ENCODE data around the gene GNA14. TPM values are rescaled to one million over a fixed set of nuclear protein-coding genes. Genes with fewer than 3 reads are reported as not detected.

GNA14 gene
- total RNA-seq, 2 experiments from 2014 or later, result not detected

GRCh38 chr9:77677957-77678535 lies 29.9 kb upstream of the GNA14 start:
- Histone ChIP-seq H3K4me3 (ENCODE audit: low read length) (no peak overlapping the region), H3K9me3 (ENCODE audit: control insufficient read depth in 1 of 2, insufficient read depth in 1 of 2, low read length in 2 of 2) (no peaks in the 10 kb centered on the region), H3K36me3 (ENCODE audit: insufficient read depth, low read length) (no peaks in the 10 kb centered on the region), H3K4me1 (ENCODE audit: insufficient read depth, low read length) (no peaks in the 10 kb centered on the region), H3K27me3 (ENCODE audit: control insufficient read depth in 1 of 2, insufficient read depth in 2 of 2, low read length in 2 of 2) (no peaks in the 10 kb centered on the region), H3K27ac (ENCODE audit: low read depth in 1 of 2, low read length in 2 of 2) (no peak overlapping the region)
- no peaks in the 10 kb centered on the region for H3K36me3 Mint-ChIP-seq (ENCODE audit: low read depth)
- ATAC-seq (ENCODE audit: poor library complexity) (no peak), DNase-seq (no peak)
- H3K4me1 Mint-ChIP-seq (ENCODE audit: low read depth), result no peaks in the 10 kb centered on the region
- intact Hi-C loops (cut with DNase I, micrococcal nuclease), result no loop called here
- H3K27ac Mint-ChIP-seq, result no peak overlapping the region
- CTCF ChIA-PET, result no interaction called here
- H3K9me3 Mint-ChIP-seq, result no peaks in the 10 kb centered on the region
- H3K4me3 Mint-ChIP-seq, result no peak overlapping the region
- H3K27me3 Mint-ChIP-seq, result no peaks in the 10 kb centered on the region
- POLR2A ChIA-PET, result no interaction called here
- TF ChIP-seq, protein P1, sequence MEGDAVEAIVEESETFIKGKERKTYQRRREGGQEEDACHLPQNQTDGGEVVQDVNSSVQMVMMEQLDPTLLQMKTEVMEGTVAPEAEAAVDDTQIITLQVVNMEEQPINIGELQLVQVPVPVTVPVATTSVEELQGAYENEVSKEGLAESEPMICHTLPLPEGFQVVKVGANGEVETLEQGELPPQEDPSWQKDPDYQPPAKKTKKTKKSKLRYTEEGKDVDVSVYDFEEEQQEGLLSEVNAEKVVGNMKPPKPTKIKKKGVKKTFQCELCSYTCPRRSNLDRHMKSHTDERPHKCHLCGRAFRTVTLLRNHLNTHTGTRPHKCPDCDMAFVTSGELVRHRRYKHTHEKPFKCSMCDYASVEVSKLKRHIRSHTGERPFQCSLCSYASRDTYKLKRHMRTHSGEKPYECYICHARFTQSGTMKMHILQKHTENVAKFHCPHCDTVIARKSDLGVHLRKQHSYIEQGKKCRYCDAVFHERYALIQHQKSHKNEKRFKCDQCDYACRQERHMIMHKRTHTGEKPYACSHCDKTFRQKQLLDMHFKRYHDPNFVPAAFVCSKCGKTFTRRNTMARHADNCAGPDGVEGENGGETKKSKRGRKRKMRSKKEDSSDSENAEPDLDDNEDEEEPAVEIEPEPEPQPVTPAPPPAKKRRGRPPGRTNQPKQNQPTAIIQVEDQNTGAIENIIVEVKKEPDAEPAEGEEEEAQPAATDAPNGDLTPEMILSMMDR (IDR thresholded peaks at IDR 0.05), result no peak

GRCh38 chr9:77677397-77677796 lies 29.3 kb upstream of the GNA14 start:
- Histone ChIP-seq H3K36me3 (ENCODE audit: insufficient read depth, low read length) (no peaks in the 10 kb centered on the region), H3K27ac (ENCODE audit: low read depth in 1 of 2, low read length in 2 of 2) (no peak overlapping the region), H3K9me3 (ENCODE audit: control insufficient read depth in 1 of 2, insufficient read depth in 1 of 2, low read length in 2 of 2) (no peaks in the 10 kb centered on the region), H3K27me3 (ENCODE audit: control insufficient read depth in 1 of 2, insufficient read depth in 2 of 2, low read length in 2 of 2) (no peaks in the 10 kb centered on the region), H3K4me3 (ENCODE audit: low read length) (no peak overlapping the region), H3K4me1 (ENCODE audit: insufficient read depth, low read length) (no peaks in the 10 kb centered on the region)
- intact Hi-C loops (cut with DNase I, micrococcal nuclease), result no loop called here
- DNase-seq (no peak), ATAC-seq (ENCODE audit: poor library complexity) (no peak)
- TF ChIP-seq, protein P1 (IDR thresholded peaks at IDR 0.05), result no peak
- Mint-ChIP-seq H3K9me3 (no peaks in the 10 kb centered on the region), H3K4me3 (no peak overlapping the region), H3K27me3 (no peaks in the 10 kb centered on the region), H3K27ac (no peak overlapping the region), H3K4me1 (ENCODE audit: low read depth) (no peaks in the 10 kb centered on the region), H3K36me3 (ENCODE audit: low read depth) (no peaks in the 10 kb centered on the region)
- ChIA-PET CTCF (no interaction called here), POLR2A (no interaction called here)

- TF ChIP-seq, protein P1 (IDR thresholded peaks at IDR 0.05), result no peak
- no peaks in the 10 kb centered on the region for H3K4me1 Mint-ChIP-seq (ENCODE audit: low read depth)
- no peaks in the 10 kb centered on the region for H3K9me3 Mint-ChIP-seq
- intact Hi-C loops (cut with DNase I, micrococcal nuclease), result loop anchor here in 1 of 2 experiments (5.0 kb wide), 1 partner anchor 52 kb away; no protein-coding TSS in a partner anchor
- no peaks in the 10 kb centered on the region for H3K36me3 ChIP-seq (ENCODE audit: insufficient read depth, low read length)
- CTCF ChIA-PET, result no interaction called here
- H3K27me3 Mint-ChIP-seq, result no peaks in the 10 kb centered on the region
- no peak overlapping the region for H3K4me3 ChIP-seq (ENCODE audit: low read length)
- H3K4me3 Mint-ChIP-seq, result no peak overlapping the region
- POLR2A ChIA-PET, result no interaction called here
- no peaks in the 10 kb centered on the region for H3K36me3 Mint-ChIP-seq (ENCODE audit: low read depth)
- ATAC-seq (ENCODE audit: poor library complexity) (no peak), DNase-seq (no peak)
- H3K27ac ChIP-seq (ENCODE audit: low read depth in 1 of 2, low read length in 2 of 2), result no peak overlapping the region
- H3K27me3 ChIP-seq (ENCODE audit: control insufficient read depth in 1 of 2, insufficient read depth in 2 of 2, low read length in 2 of 2), result no peaks in the 10 kb centered on the region
- no peaks in the 10 kb centered on the region for H3K9me3 ChIP-seq (ENCODE audit: control insufficient read depth in 1 of 2, insufficient read depth in 1 of 2, low read length in 2 of 2)
- H3K4me1 ChIP-seq (ENCODE audit: insufficient read depth, low read length), result no peaks in the 10 kb centered on the region
- H3K27ac Mint-ChIP-seq, result no peak overlapping the region
Observed at GRCh38 chr9:77673941-77674791, 26.0 kb upstream of the GNA14 start.

Data from CD4-positive, alpha-beta T cell (primary cell).